Measurements from ENCODE around the gene DNAH11. TPM values are rescaled to one million over a fixed set of nuclear protein-coding genes. Genes with fewer than 3 reads are reported as not detected.

The DNAH11 gene
- total and polyA plus RNA-seq, 12 donors = 0.03 to 0.59 (median 0.19) TPM; not detected in 2

GRCh38 chr7:21605008-21605585, 62.3 kb downstream of the DNAH11 start:
- Histone ChIP-seq H3K27ac (no peak overlapping the region), H3K9me3 (no peaks in the 10 kb centered on the region), H3K4me1 (no peaks in the 10 kb centered on the region), H3K27me3 (peaks cover 0 to 2% (median 0%) of the 10 kb centered on the region in 7 donors), H3K4me3 (no peak overlapping the region), H3K36me3 (no peaks in the 10 kb centered on the region)
- TF ChIP-seq CTCF (IDR thresholded peaks at IDR 0.05) = no peak
- intact Hi-C loops (cut with DNase I) = no loop called here
- no peak for DNase-seq
- ATAC-seq = no peak
- WGBS, 2 donors = 80 to 87% methylated on average over 3 of the region's 3 CpGs

GRCh38 chr7:21608465-21608864, 65.6 kb downstream of the DNAH11 start:
- ATAC-seq = no peak
- intact Hi-C loops (cut with DNase I) = no loop called here
- 70 to 78% methylated on average over 3 of the region's 3 CpGs for WGBS, 2 donors
- H3K9me3 ChIP-seq = no peaks in the 10 kb centered on the region
- no peaks in the 10 kb centered on the region for H3K36me3 ChIP-seq
- H3K27me3 ChIP-seq = peaks cover 0 to 2% (median 0%) of the 10 kb centered on the region in 7 donors
- no peaks in the 10 kb centered on the region for H3K4me1 ChIP-seq
- no peak overlapping the region for H3K4me3 ChIP-seq
- no peak overlapping the region for H3K27ac ChIP-seq
- DNase-seq = no peak
- TF ChIP-seq CTCF (IDR thresholded peaks at IDR 0.05) = no peak

GRCh38 chr7:21611129-21611528, 68.3 kb downstream of the DNAH11 start:
- Histone ChIP-seq H3K4me3 (no peak overlapping the region), H3K36me3 (no peaks in the 10 kb centered on the region), H3K27ac (no peak overlapping the region), H3K4me1 (no peaks in the 10 kb centered on the region), H3K27me3 (peaks cover 0 to 2% (median 0%) of the 10 kb centered on the region in 7 donors), H3K9me3 (no peaks in the 10 kb centered on the region)
- no peak for DNase-seq
- intact Hi-C loops (cut with DNase I) = no loop called here
- 83 to 88% methylated on average over 4 of the region's 4 CpGs for WGBS, 2 donors
- TF ChIP-seq CTCF (IDR thresholded peaks at IDR 0.05) = no peak
- no peak for ATAC-seq

- no peaks in the 10 kb centered on the region for H3K9me3 ChIP-seq
- no peak for TF ChIP-seq CTCF (IDR thresholded peaks at IDR 0.05)
- ATAC-seq = no peak
- intact Hi-C loops (cut with DNase I) = no loop called here
- H3K4me1 ChIP-seq = peaks cover 0 to 15% (median 0%) of the 10 kb centered on the region in 9 donors
- no peak for DNase-seq
- no peaks in the 10 kb centered on the region for H3K36me3 ChIP-seq
- no peak overlapping the region for H3K4me3 ChIP-seq
- WGBS, 2 donors = 39 to 40% methylated on average over 2 of the region's 2 CpGs
- H3K27me3 ChIP-seq = no peaks in the 10 kb centered on the region
- H3K27ac ChIP-seq = no peak overlapping the region
Measured at GRCh38 chr7:21616091-21616490, 73.3 kb downstream of the DNAH11 start.

Measured in heart right ventricle (tissue), 16 donors.